Choroid plexus epithelial cell (primary cell): Measurements from ENCODE around the gene SERPINB8.
A peak's percentile ranks its signal among the peaks of the same experiment; 100 is the strongest.
"Not testable (repeated sequence)": the region's sequence is repeated elsewhere in the genome, so short reads cannot be mapped to it uniquely, and the experiment has no call there.

ENCODE experiments used
- DNase-seq: peaks from one replicate; pipeline ENCODE4 v3.0.0-alpha.2; 2010; ENCODE audit warnings: low read depth
- H3K4me3 ChIP-seq: 2 replicates; pipeline ENCODE4 v1.5.1; 2011; ENCODE audit warnings: low read depth, mild to moderate bottlenecking, control low read depth, low read length, moderate library complexity
- TF ChIP-seq, protein P1 (sequence below): conservative IDR thresholded peaks from 2 replicates; pipeline ENCODE4 v1.5.1; 2011; ENCODE audit warnings: low read depth, mild to moderate bottlenecking, control low read depth, inconsistent platforms, low read length, moderate library complexity

SERPINB8 gene, protein sequence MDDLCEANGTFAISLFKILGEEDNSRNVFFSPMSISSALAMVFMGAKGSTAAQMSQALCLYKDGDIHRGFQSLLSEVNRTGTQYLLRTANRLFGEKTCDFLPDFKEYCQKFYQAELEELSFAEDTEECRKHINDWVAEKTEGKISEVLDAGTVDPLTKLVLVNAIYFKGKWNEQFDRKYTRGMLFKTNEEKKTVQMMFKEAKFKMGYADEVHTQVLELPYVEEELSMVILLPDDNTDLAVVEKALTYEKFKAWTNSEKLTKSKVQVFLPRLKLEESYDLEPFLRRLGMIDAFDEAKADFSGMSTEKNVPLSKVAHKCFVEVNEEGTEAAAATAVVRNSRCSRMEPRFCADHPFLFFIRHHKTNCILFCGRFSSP

DNA sequence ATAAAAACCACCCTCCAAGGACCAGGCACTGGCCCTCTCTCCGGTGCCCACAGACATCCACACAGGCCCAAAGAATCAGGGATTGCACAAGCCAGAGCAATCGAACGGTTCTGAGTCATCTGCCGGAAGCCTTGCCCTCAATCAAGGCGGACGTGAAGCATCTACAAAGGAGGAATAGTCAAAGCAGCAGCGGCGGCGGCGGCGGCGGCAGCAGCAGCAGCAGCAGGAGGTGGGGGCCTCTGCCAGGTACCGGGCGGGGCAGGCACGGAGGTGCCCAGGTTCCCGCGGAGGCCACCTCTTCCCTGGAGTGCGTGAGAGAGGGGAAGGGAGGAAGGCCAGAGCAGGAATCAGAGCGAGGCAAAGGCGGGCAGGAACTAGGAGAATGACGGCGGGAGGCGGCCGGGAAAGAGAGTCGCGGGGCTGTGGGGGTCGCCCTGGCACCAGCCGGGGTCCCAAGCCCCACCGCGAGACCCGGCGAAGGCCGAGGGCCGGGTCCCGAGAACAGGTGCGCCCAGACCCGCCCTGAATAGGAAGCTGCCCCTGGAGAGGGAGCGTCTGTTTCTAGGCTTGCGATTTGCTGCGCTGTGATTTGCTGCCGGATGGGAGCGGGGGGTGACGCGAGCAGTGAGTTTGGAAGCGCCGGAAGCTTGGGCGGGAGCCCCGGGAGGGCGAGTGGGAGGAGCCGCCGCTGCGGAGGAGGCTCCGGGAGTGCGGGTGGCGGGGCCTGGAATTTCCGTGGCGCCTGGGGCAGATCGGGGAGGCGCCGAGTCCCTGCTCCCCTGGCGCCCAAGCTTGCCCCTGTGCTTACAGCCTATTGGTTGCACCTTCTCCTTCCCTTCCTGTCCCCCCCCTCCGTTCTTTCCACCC is at the start of gene SERPINB8:
Gene SERPINB8, plus strand, starts transcription at position 140 of the 867 bp plus-strand sequence. CDS start 8,228 bp downstream, outside the sequence.
- TF ChIP-seq, protein P1, sequence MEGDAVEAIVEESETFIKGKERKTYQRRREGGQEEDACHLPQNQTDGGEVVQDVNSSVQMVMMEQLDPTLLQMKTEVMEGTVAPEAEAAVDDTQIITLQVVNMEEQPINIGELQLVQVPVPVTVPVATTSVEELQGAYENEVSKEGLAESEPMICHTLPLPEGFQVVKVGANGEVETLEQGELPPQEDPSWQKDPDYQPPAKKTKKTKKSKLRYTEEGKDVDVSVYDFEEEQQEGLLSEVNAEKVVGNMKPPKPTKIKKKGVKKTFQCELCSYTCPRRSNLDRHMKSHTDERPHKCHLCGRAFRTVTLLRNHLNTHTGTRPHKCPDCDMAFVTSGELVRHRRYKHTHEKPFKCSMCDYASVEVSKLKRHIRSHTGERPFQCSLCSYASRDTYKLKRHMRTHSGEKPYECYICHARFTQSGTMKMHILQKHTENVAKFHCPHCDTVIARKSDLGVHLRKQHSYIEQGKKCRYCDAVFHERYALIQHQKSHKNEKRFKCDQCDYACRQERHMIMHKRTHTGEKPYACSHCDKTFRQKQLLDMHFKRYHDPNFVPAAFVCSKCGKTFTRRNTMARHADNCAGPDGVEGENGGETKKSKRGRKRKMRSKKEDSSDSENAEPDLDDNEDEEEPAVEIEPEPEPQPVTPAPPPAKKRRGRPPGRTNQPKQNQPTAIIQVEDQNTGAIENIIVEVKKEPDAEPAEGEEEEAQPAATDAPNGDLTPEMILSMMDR = no peak
- peak; percentile 96 for DNase-seq
- H3K4me3 ChIP-seq = peak within 1 kb of the TSS; percentile 84

DNA sequence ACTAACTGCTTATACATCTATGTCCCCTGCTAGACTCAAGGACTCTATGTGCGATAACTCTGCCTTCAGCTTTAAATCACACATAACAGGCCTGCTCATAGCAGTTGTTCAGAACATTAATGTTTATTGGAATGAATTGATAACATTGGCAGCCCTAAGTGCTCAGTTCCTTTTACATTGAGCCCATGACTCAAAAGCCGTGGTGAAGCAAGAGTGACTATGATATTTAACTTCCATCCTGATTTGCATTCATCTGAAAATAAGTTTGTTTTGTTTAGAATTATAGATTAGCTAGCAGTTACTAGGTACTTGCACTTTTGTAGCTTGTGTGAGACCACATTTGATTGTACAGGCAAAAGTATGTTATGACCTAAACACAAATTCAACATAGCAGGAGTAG is 47.8 kb upstream of the SERPINB8 start:
- no peak for DNase-seq
- H3K4me3 ChIP-seq = no peak overlapping the region
- TF ChIP-seq, protein P1 = no peak

DNA sequence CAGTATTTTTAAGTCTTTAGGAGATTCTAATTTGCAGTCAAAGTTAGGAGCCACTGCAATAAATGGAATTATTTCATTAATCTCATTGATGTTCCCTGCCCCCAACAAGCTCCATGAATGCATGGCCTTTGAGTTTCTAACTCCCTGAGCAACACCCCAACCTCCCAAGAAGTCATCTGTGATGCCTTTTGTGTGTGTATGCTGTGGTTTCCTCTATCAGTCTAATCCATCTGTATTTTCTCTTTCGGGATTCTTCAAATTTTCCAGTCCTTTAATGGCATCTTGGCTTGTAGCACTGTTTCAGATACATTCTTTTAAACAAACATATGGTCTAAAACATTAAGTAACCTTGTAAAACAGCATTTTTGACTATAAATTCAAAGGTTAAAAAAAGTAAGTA is 45.3 kb upstream of the SERPINB8 start:
- DNase-seq = no peak
- TF ChIP-seq, protein P1 = no peak
- no peak overlapping the region for H3K4me3 ChIP-seq

DNA sequence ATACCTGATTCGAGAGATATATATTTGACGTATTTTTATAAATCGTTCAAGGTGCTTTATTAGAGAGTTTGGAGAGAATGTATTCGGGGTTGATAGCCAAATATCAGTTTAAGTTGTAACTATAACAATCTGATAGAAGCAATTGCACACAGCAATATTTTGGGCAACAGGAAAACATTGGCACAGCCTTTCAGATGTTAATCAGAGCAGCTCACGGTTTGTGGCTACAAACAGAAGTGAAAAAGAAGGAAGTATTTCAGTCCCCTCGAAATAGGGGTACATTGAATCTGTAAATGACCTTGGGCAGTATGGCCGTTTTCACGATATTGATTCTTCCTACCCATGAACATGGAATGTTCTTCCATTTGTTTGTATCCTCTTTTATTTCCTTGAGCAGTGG is 41.5 kb upstream of the SERPINB8 start:
- TF ChIP-seq, protein P1 = no peak
- H3K4me3 ChIP-seq = no peak overlapping the region
- no peak for DNase-seq

DNA sequence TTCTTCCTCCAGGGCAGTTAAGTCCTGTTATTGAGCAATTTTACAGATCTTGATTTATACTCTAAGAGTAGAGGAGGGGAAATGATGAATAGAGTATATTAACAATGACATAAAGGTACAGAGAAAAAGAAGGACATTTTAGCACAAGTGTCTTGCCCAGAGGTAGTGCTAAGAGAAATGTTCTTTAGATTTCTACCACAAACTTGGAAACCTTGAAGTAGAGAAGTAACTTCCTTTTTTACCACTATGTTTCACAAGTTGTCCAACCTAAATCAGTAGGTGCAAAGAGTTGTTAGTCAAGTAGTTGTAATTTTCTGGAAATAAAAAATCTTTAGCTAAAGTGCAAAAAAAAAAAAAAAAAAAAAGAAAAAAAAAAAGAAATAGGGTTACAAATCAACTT is 40.5 kb upstream of the SERPINB8 start:
- not testable (repeated sequence) for H3K4me3 ChIP-seq, DNase-seq

DNA sequence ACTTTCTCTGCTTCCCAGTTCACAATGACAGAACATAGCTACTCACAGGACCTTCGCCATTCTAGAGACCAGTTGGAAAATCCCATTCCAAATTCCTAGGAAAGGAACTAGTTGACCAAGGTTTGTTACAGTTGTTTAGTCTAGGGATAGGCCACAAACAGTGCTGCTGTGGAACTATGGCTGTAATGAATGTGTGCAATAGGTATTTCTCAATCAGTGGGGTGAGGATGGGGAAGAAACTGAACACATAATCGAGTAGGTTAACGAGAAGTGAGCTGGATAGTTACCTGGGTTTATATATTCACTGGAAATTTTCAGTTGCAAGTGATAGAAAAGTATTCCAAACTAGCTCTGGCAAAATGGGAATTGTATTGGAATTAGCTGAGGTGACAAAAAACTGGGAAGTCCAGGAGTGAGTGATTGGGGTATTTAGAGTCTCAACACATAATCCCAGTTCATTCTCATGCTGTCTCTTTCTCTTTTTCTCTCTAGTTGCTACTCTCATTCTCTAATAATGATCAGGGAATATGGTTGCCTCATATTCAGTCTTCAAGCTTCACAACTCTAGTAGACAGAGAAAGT is 39.0 kb upstream of the SERPINB8 start:
- TF ChIP-seq, protein P1 = no peak
- DNase-seq = no peak
- no peak overlapping the region for H3K4me3 ChIP-seq

DNA sequence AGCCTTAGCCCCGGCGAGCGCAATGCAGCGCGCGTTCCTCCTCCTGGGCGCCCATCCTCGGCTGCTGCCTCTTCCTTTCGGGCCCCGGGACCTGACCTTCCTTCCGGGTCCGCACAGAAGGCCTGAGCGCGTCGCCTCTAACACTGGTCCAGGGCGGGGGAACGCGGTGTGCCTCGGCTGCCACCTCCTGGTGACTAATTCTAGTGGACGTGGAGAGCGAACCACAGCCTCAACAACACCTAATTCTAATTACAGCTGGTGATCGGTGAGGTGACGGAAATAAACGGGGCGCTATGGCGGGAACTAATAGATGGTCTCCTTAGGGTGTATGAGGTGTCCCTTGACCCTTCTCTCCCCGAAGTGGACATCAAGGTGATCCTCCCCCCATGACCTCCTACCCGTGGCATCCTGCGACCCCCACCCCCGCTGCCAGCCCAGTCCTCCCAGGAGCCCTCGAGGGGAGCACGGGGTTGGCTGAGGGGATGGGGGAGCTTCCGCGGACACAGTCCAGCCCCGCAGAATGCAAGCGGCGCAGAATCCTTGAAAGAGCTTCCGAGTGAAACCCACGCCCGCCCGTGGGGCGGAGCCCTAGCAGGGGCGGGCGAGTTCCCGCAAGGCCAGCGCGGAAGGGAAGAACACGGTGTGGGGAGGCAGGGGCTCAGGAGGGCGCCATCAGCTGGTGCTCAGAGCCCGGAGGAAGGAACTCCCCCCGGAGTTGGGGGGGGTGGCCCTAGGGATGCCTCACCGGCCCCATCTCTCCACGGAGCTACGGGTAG is 33.5 kb upstream of the SERPINB8 start:
- peak; percentile 67 for DNase-seq
- H3K4me3 ChIP-seq = peak overlapping the region; percentile 68
- TF ChIP-seq, protein P1 = peak; percentile 79
